HG03103 (cell line): ENCODE results near the gene SLC35F6.
"Not testable (repeated sequence)": the region's sequence is repeated elsewhere in the genome, so short reads cannot be mapped to it uniquely, and the experiment has no call there.

ENCODE experiments used
- ATAC-seq: cut with Tn5 transposase; IDR thresholded peaks from one replicate; pipeline ENCODE4 v1.9.1; 2021; ENCODE audit warnings: low read depth; ENCODE audit not compliant: unreplicated experiment

The SLC35F6 gene

DNA sequence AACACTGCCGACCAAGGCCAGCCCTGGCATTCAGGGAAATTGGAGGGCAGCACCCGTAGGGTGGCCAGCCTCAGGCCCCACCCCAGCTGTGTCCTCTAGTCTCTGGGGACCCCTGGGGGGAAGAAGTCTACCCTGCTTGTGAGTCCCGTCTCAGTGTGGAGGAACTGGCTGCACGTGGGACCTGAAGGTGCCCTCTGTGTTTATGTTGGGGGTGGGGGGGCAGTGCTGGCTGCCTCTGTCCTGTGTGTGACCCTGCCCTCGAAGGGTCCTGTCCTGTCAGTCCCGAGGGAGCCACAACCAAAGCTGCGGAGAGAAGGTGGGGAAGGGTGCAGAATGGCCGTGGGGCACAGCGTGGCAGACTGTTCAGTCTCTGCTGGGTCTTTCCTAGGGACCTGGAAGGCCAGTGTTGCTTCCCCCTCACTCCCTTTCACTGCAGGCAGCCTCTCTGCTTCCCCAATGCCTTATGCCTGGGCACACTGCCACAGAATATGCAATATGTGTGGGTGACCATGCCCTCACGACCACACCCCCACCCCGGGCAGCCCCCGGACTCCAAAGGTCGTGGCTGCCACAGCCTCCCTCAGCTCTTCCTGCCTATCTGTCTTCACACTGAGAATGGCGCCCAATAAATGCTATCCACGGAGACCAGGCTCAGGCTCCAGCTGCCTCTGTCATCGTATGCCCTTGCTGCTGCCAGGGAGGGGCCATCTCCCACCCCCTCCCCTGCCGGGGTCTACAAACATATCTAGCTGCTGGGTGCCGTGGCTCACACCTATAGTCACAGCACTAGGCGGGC is 33.3 kb upstream of the SLC35F6 start:
- ATAC-seq = no peak

GRCh38 chr2:26731714-26732113 is 32.4 kb upstream of the SLC35F6 start:
- ATAC-seq = no peak

DNA sequence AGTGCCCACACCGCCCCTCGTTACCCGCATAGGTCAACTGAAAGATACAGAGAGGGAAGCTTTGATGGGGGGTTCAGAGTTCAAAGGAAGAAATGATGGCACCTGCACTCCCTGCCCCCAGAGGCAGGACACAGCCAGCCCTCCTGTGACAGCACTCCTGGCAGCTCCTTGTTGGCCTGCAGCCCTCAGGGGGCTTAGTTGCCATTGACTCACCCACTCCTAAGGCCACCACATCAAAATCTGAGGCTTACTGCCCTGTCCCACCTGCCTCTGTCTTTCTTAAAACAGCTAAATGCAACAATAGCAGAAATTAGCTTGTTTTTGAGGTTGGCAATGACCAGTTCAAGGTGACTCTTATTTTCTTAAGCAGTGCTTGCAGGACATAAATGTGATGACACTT is 31.6 kb upstream of the SLC35F6 start:
- ATAC-seq = no peak

GRCh38 chr2:26733413-26733812 is 30.7 kb upstream of the SLC35F6 start:
- no peak for ATAC-seq

GRCh38 chr2:26735097-26735496 is 29.0 kb upstream of the SLC35F6 start:
- no peak for ATAC-seq

DNA sequence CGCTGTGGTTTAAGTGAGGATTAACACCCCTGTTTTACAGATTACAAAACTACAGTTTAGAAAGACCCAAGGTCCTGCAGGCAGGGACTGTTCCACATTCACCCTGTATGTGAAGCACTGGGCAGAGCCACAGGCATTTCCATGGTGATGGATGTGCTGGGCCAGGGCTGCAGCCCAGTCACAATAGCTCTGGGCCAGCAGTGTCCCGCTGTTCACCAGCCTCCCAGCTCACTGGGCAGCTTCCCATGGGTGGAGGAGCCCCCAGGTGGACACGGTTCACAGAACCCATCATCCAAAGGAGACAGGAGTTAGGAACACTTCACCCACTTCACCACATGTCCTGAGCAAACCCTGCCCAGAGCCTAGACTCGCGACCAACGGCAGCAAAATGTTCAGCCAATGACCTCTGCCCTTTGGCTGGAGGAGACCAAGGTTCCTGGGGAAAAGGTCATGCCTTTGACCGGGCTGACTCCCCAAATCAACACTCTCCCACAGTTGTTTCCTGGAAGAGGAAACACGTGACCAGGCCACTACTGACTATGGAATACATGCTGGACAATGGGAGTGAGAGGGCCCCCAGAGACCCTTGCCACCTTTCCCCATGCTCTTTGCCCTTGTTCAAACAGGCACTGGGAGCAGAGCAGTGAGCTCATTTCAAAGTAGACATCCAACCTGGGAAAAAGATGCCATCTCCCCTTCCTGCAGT is 28.0 kb upstream of the SLC35F6 start:
- no peak for ATAC-seq

GRCh38 chr2:26737221-26737620 is 26.9 kb upstream of the SLC35F6 start:
- no peak for ATAC-seq

- no peak for ATAC-seq
These were observed 25.6 kb upstream of the SLC35F6 start for GRCh38 chr2:26738481-26738880.

DNA sequence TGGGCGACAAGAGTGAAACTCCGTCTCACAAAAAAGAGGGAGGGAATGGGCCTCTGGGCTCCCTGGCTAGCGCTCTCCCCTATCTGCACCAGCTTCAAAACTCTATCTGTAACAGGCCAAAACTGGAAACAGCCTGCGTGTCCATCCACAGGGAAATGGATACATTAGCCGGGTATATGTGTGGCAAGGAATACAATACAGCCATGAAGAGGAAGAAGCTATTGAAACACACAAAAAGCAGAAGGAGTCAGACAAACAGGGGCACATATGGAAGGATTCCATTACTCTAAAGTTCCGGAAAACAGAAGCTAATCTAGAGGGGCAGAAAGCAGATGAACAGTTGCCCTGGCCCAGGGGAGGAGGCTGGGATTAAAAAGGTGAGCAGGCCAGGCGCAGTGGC is 24.6 kb upstream of the SLC35F6 start:
- no peak for ATAC-seq

- ATAC-seq = no peak
These were observed 23.7 kb upstream of the SLC35F6 start for GRCh38 chr2:26740346-26740745.

GRCh38 chr2:26740890-26741302 is 23.2 kb upstream of the SLC35F6 start:
- ATAC-seq = no peak

GRCh38 chr2:26742048-26742770 is 21.9 kb upstream of the SLC35F6 start:
- no peak for ATAC-seq

- ATAC-seq = no peak
These were observed 20.2 kb upstream of the SLC35F6 start for GRCh38 chr2:26743852-26744251.

DNA sequence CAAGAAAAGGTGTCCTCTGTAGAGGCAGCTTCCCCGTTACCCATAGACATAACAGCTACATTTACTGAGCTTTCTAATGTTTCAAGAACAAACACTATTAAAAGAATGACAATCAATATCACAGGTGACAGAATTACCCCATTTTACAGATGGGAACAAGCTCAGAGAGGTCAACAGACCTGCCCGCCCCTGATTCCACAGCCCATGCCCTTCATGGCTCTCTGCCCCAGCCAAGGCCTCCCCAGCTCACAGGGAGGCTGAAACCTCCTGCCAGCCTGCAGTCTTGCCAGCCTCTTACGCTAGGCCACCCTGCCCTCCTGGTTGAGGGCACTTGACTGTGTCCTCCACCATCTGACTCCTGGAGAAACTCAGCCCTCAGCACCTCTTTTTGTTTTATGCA is 19.1 kb upstream of the SLC35F6 start:
- no peak for ATAC-seq

- ATAC-seq = no peak
These were observed 18.3 kb upstream of the SLC35F6 start for GRCh38 chr2:26745609-26746327.

DNA sequence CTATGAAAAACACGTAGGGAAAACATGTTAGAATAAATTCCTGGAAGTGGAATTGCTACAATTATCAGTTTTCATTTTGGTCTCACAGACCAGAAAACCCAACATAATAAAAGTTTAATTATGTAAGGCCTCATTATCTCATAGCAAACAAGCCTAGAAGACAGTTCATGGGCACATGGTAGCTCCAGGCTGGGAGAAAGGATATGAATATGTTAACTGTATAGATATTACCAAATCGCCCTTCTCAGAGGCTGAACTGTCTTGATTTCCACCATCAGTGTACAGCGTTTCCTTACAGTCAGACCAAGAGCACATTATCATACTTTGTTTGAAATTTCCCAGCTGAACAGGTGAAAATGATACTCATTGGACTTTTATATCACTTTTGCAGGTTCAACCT is 17.1 kb upstream of the SLC35F6 start:
- ATAC-seq = no peak

DNA sequence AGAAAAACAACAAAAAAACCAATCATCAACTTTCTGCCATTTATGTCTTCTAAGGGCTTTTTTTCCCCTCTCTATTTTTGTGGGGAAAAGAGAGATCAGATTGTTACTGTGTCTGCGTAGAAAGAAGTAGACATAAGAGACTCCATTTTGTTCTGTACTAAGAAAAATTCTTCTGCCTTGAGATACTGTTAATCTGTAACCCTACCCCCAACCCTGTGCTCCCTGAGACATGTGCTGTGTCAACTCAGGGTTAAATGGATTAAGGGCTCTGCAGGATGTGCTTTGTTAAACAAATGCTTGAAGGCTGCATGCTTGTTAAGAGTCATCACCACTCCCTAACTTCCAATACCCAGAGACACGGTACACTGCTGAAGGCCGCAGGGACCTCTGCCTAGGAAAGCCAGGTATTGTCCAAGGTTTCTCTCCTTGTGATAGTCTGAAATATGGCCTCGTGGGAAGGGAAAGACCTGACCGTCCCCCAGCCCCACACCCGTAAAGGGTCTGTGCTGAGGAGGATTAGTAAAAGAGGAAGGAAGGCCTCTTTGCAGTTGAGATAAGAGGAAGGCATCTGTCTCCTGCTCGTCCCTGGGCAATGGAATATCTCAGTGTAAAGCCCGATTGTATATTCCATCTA is 14.2 kb upstream of the SLC35F6 start:
- not testable (repeated sequence) for ATAC-seq

GRCh38 chr2:26750467-26750866 is 13.6 kb upstream of the SLC35F6 start:
- ATAC-seq = not testable (repeated sequence)

DNA sequence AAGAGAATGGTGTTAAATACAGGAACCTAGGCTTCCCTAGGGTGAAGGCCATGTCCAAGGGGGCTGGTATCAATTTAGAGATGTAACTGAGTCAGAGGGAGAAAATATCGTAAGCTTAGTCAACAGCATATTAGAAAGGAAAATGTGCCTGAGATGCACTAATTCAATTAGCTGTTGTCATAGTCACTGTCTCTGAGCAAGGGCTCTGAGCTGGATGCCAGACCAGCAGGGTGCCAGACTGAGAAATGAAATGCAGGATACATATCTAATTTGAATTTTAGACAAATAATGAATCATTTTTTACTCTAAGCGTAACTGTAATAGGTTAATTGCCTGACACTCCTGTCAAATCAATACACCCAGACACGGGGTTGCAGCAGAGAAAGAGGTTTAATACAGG is 11.4 kb upstream of the SLC35F6 start:
- no peak for ATAC-seq

GRCh38 chr2:26754539-26754938 is 9.5 kb upstream of the SLC35F6 start:
- no peak for ATAC-seq
